ENCODE data around the gene UNC79.

The UNC79 gene

DNA sequence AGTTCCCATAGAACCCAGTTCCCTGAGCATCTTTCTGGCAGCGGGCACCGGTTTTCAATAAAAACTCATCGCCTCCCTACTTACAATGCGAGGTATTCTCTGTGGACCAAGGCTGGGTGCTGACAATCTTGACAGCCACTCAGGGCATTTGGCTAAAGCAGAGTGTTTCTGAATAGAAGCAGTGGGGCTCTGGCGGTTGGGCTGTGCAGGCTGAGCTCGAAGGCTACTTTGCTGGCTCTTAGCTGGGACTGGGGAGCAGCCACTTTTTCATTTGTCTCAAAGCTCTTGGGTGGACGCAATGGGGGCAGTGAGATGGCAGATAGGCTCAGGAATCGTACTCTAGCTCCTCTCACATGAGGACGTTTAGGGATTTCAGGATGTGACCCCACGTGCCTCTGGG, 151.8 kb downstream of the UNC79 start:
- Histone ChIP-seq H3K27ac (replicated peaks; ENCODE audit: low read length) (no peak overlapping the region), H2BK15ac (ENCODE audit: low read length) (no peak overlapping the region), H3K9ac (ENCODE audit: low read depth, low read length, poor library complexity) (no peak overlapping the region), H3K23ac (ENCODE audit: low read depth, low read length, poor library complexity) (no peak overlapping the region), H2BK120ac (ENCODE audit: low read depth, low read length) (no peak overlapping the region), H4K8ac (ENCODE audit: low read depth, low read length) (no peak overlapping the region), H2BK5ac (ENCODE audit: low read length) (no peak overlapping the region), H2AK5ac (ENCODE audit: low read depth, low read length) (no peak overlapping the region), H3K4me2 (ENCODE audit: insufficient read depth, low read length, poor library complexity, severe bottlenecking) (no peak overlapping the region), H2BK12ac (ENCODE audit: low read length) (no peak overlapping the region), H3K9me3 (replicated peaks in 1 of 2; ENCODE audit: control insufficient read depth in 2 of 2, insufficient read depth in 1 of 2, low read depth in 1 of 2, low read length in 2 of 2) (no peaks in the 10 kb centered on the region), H3K14ac (ENCODE audit: low read length) (no peak overlapping the region), H3K4me3 (ENCODE audit: low read length in 2 of 2) (no peak overlapping the region), H3K18ac (ENCODE audit: low read length) (no peak overlapping the region), H3K79me1 (ENCODE audit: low read depth, low read length) (no peaks in the 10 kb centered on the region), H3K27me3 (ENCODE audit: control insufficient read depth in 3 of 3, insufficient read depth in 3 of 3, low read depth in 1 of 3, low read length in 3 of 3) (no peaks in the 10 kb centered on the region), H4K91ac (ENCODE audit: low read depth, low read length, poor library complexity) (no peak overlapping the region), H3K36me3 (replicated peaks in 1 of 2; ENCODE audit: control insufficient read depth in 2 of 2, insufficient read depth in 2 of 2, low read length in 2 of 2) (no peaks in the 10 kb centered on the region), H3K4me1 (ENCODE audit: control insufficient read depth in 2 of 2, insufficient read depth in 1 of 2, low read depth in 1 of 2, low read length in 2 of 2) (peaks cover 0 to 3% of the 10 kb centered on the region in 2 donors), H3K4ac (ENCODE audit: low read length) (no peak overlapping the region), H2AFZ (ENCODE audit: low read length) (no peak overlapping the region)
- DNase-seq (ENCODE audit: low spot score) = no peak
- no CpG with 5 or more reads among the region's 10 CpGs for WGBS, 2 donors (ENCODE audit: extremely low coverage in 2 of 2, insufficient read length in 2 of 2, insufficient replicate concordance in 1 of 2)

DNA sequence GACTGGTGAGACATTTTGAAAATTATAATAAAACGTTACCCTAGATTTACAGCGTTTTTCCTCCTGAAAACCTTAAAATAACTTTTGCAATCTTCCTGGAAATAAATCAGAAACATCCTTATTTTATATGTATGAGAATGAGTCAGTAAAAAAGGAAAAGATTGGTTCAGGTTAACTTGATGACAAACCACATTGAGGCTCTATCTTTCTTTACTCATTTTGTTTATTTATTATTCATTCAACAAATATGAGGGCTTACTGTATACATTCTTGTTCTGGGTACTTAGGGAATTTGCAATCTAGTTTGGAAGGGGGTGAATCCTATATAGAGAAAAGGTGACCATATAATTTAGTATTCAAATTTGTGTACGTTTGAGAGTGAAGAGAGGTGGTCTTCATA, 156.6 kb downstream of the UNC79 start:
- Histone ChIP-seq H4K8ac (ENCODE audit: low read depth, low read length) (no peak overlapping the region), H3K4ac (ENCODE audit: low read length) (no peak overlapping the region), H2BK12ac (ENCODE audit: low read length) (no peak overlapping the region), H2BK15ac (ENCODE audit: low read length) (no peak overlapping the region), H3K14ac (ENCODE audit: low read length) (no peak overlapping the region), H2BK120ac (ENCODE audit: low read depth, low read length) (no peak overlapping the region), H3K9me3 (replicated peaks in 1 of 2; ENCODE audit: control insufficient read depth in 2 of 2, insufficient read depth in 1 of 2, low read depth in 1 of 2, low read length in 2 of 2) (no peaks in the 10 kb centered on the region), H3K27me3 (ENCODE audit: control insufficient read depth in 3 of 3, insufficient read depth in 3 of 3, low read depth in 1 of 3, low read length in 3 of 3) (no peaks in the 10 kb centered on the region), H3K4me3 (ENCODE audit: low read length in 2 of 2) (no peak overlapping the region), H3K23ac (ENCODE audit: low read depth, low read length, poor library complexity) (no peak overlapping the region), H3K4me2 (ENCODE audit: insufficient read depth, low read length, poor library complexity, severe bottlenecking) (no peak overlapping the region), H3K79me1 (ENCODE audit: low read depth, low read length) (no peaks in the 10 kb centered on the region), H3K18ac (ENCODE audit: low read length) (no peak overlapping the region), H4K91ac (ENCODE audit: low read depth, low read length, poor library complexity) (no peak overlapping the region), H3K27ac (replicated peaks; ENCODE audit: low read length) (no peak overlapping the region), H3K4me1 (ENCODE audit: control insufficient read depth in 2 of 2, insufficient read depth in 1 of 2, low read depth in 1 of 2, low read length in 2 of 2) (peaks cover 0 to 3% of the 10 kb centered on the region in 2 donors), H2AK5ac (ENCODE audit: low read depth, low read length) (no peak overlapping the region), H3K9ac (ENCODE audit: low read depth, low read length, poor library complexity) (no peak overlapping the region), H2BK5ac (ENCODE audit: low read length) (no peak overlapping the region), H3K36me3 (replicated peaks in 1 of 2; ENCODE audit: control insufficient read depth in 2 of 2, insufficient read depth in 2 of 2, low read length in 2 of 2) (no peaks in the 10 kb centered on the region), H2AFZ (ENCODE audit: low read length) (no peak overlapping the region)
- no CpG with 5 or more reads among the region's 3 CpGs for WGBS, 2 donors (ENCODE audit: extremely low coverage in 2 of 2, insufficient read length in 2 of 2, insufficient replicate concordance in 1 of 2)
- no peak for DNase-seq (ENCODE audit: low spot score)

DNA sequence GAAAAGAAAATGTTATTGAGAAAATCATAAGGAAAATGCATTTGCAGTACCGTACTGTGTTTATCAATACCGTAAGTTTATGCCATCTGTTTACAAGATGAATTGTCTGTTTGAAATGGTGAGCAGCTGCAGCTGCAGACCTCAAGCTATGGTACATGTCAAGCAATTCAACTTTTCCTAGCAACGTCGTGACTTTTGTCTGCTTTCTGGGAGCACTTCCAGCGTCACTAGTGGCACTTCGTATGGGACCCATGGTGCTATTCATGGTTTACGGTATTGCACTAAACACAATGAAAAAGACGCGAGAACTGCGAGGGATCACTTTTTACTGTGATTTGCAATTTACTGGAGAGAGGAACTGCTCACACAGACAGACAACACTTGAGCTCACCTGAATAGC, 160.8 kb downstream of the UNC79 start:
- Histone ChIP-seq H2BK5ac (ENCODE audit: low read length) (no peak overlapping the region), H3K36me3 (replicated peaks in 1 of 2; ENCODE audit: control insufficient read depth in 2 of 2, insufficient read depth in 2 of 2, low read length in 2 of 2) (no peaks in the 10 kb centered on the region), H2AFZ (ENCODE audit: low read length) (no peak overlapping the region), H3K4me2 (ENCODE audit: insufficient read depth, low read length, poor library complexity, severe bottlenecking) (no peak overlapping the region), H2BK12ac (ENCODE audit: low read length) (no peak overlapping the region), H3K23ac (ENCODE audit: low read depth, low read length, poor library complexity) (no peak overlapping the region), H3K18ac (ENCODE audit: low read length) (no peak overlapping the region), H3K14ac (ENCODE audit: low read length) (no peak overlapping the region), H2BK120ac (ENCODE audit: low read depth, low read length) (no peak overlapping the region), H3K27me3 (ENCODE audit: control insufficient read depth in 3 of 3, insufficient read depth in 3 of 3, low read depth in 1 of 3, low read length in 3 of 3) (no peaks in the 10 kb centered on the region), H3K9me3 (replicated peaks in 1 of 2; ENCODE audit: control insufficient read depth in 2 of 2, insufficient read depth in 1 of 2, low read depth in 1 of 2, low read length in 2 of 2) (no peaks in the 10 kb centered on the region), H2AK5ac (ENCODE audit: low read depth, low read length) (no peak overlapping the region), H3K4ac (ENCODE audit: low read length) (no peak overlapping the region), H3K4me3 (ENCODE audit: low read length in 2 of 2) (no peak overlapping the region), H3K27ac (replicated peaks; ENCODE audit: low read length) (no peak overlapping the region), H3K4me1 (ENCODE audit: control insufficient read depth in 2 of 2, insufficient read depth in 1 of 2, low read depth in 1 of 2, low read length in 2 of 2) (peaks cover 0 to 2% of the 10 kb centered on the region in 2 donors), H4K8ac (ENCODE audit: low read depth, low read length) (no peak overlapping the region), H3K79me1 (ENCODE audit: low read depth, low read length) (no peaks in the 10 kb centered on the region), H2BK15ac (ENCODE audit: low read length) (no peak overlapping the region), H4K91ac (ENCODE audit: low read depth, low read length, poor library complexity) (no peak overlapping the region), H3K9ac (ENCODE audit: low read depth, low read length, poor library complexity) (no peak overlapping the region)
- DNase-seq (ENCODE audit: low spot score) = no peak
- no CpG with 5 or more reads among the region's 10 CpGs for WGBS, 2 donors (ENCODE audit: extremely low coverage in 2 of 2, insufficient read length in 2 of 2, insufficient replicate concordance in 1 of 2)

DNA sequence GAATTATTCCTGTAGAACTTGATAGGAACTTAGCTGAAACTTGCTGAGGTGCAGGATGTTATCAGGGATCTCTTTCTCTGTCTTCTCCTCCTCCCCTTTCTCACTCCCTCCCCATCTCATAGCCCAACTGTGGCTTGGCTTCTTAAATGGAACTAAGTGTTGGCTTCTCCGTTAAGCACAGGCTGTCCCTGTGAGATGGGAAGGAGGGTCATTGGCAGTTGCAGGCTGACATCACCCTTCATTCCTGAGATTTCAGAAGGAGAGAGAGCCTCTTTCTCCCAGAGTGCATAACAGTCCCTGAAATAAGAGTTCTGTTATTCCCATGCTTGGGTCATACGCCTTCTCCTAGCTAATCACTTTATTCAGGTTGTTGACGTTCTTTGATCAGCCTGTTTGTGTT, 162.0 kb downstream of the UNC79 start:
- WGBS, 2 donors (ENCODE audit: extremely low coverage in 2 of 2, insufficient read length in 2 of 2, insufficient replicate concordance in 1 of 2) = no CpG with 5 or more reads among the region's 3 CpGs
- no peak overlapping the region for H3K4me2 ChIP-seq (ENCODE audit: insufficient read depth, low read length, poor library complexity, severe bottlenecking)

More for the DNA sequence above, 162.0 kb downstream of the UNC79 start:
- H3K4ac ChIP-seq (ENCODE audit: low read length) = no peak overlapping the region
- no peak overlapping the region for H2BK12ac ChIP-seq (ENCODE audit: low read length)
- H3K79me1 ChIP-seq (ENCODE audit: low read depth, low read length) = no peaks in the 10 kb centered on the region
- no peak overlapping the region for H2AK5ac ChIP-seq (ENCODE audit: low read depth, low read length)
- DNase-seq (ENCODE audit: low spot score) = no peak
- H4K91ac ChIP-seq (ENCODE audit: low read depth, low read length, poor library complexity) = no peak overlapping the region
- no peak overlapping the region for H4K8ac ChIP-seq (ENCODE audit: low read depth, low read length)
- no peak overlapping the region for H3K23ac ChIP-seq (ENCODE audit: low read depth, low read length, poor library complexity)
- no peak overlapping the region for H3K9ac ChIP-seq (ENCODE audit: low read depth, low read length, poor library complexity)
- peaks cover 0 to 2% of the 10 kb centered on the region in 2 donors for H3K4me1 ChIP-seq (ENCODE audit: control insufficient read depth in 2 of 2, insufficient read depth in 1 of 2, low read depth in 1 of 2, low read length in 2 of 2)
- H2AFZ ChIP-seq (ENCODE audit: low read length) = no peak overlapping the region
- H3K14ac ChIP-seq (ENCODE audit: low read length) = no peak overlapping the region
- no peak overlapping the region for H2BK5ac ChIP-seq (ENCODE audit: low read length)
- H3K9me3 ChIP-seq (replicated peaks in 1 of 2; ENCODE audit: control insufficient read depth in 2 of 2, insufficient read depth in 1 of 2, low read depth in 1 of 2, low read length in 2 of 2) = peaks cover 0 to 1% of the 10 kb centered on the region in 2 donors
- no peak overlapping the region for H3K18ac ChIP-seq (ENCODE audit: low read length)
- H3K4me3 ChIP-seq (ENCODE audit: low read length in 2 of 2) = no peak overlapping the region
- no peak overlapping the region for H2BK120ac ChIP-seq (ENCODE audit: low read depth, low read length)
- H2BK15ac ChIP-seq (ENCODE audit: low read length) = no peak overlapping the region
- H3K36me3 ChIP-seq (replicated peaks in 1 of 2; ENCODE audit: control insufficient read depth in 2 of 2, insufficient read depth in 2 of 2, low read length in 2 of 2) = no peaks in the 10 kb centered on the region
- H3K27me3 ChIP-seq (ENCODE audit: control insufficient read depth in 3 of 3, insufficient read depth in 3 of 3, low read depth in 1 of 3, low read length in 3 of 3) = no peaks in the 10 kb centered on the region
- no peak overlapping the region for H3K27ac ChIP-seq (replicated peaks; ENCODE audit: low read length)

Measured in neuronal stem cell (in vitro differentiated cells).